ENCODE data around the gene RPL18. TPM values are rescaled to one million over a fixed set of nuclear protein-coding genes. Genes with fewer than 3 reads are reported as not detected.
"Not testable (repeated sequence)": the region's sequence is repeated elsewhere in the genome, so short reads cannot be mapped to it uniquely, and the experiment has no call there.

The RPL18 gene
- polyA plus RNA-seq, 1 donor from 2014 or later = 2,549 TPM

GRCh38 chr19:48600679-48601417 is 18.1 kb downstream of the RPL18 start:
- Mint-ChIP-seq H3K4me3 (no peak overlapping the region), H3K4me1 (peaks cover 0 to 6% (median 2%) of the 10 kb centered on the region in 3 donors), H3K9me3 (no peaks in the 10 kb centered on the region), H3K27me3 (no peaks in the 10 kb centered on the region), H3K36me3 (no peaks in the 10 kb centered on the region), H3K27ac (no peak overlapping the region)

DNA sequence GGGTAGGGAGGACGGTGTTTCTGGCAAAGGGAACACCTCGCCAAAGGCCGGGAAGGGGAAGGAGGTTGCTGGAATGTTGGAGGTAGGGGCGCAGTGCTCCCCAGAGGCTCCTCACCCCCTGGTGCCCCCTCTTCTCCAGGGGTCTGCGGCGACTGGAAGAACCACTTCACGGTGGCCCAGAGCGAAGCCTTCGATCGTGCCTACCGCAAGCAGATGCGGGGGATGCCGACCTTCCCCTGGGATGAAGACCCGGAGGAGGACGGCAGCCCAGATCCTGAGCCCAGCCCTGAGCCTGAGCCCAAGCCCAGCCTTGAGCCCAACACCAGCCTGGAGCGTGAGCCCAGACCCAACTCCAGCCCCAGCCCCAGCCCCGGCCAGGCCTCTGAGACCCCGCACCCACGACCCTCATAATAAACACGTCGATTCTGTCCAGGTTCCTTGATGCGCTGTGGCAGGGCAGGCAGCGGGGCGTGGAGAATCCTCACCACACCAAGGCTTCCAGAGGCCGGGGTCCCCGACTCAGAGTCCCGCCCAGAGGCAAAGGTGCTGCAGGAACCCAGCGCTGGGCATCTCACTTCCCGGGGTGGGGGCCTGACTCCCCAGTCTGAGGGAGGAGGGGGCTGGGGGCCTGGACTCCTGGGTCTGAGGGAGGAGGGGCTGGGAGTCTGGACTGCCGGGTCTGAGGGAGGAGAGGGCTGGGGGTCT is 19.8 kb downstream of the RPL18 start:
- no peak overlapping the region for H3K27ac Mint-ChIP-seq
- H3K9me3 Mint-ChIP-seq = no peaks in the 10 kb centered on the region
- H3K27me3 Mint-ChIP-seq = no peaks in the 10 kb centered on the region
- peak overlapping the region in 1 of 4 donors; percentile 4 for H3K4me3 Mint-ChIP-seq
- peaks cover 0 to 6% (median 4%) of the 10 kb centered on the region in 3 donors for H3K4me1 Mint-ChIP-seq
- no peaks in the 10 kb centered on the region for H3K36me3 Mint-ChIP-seq

GRCh38 chr19:48596679-48597465 is 22.1 kb downstream of the RPL18 start:
- Mint-ChIP-seq H3K4me1 (peaks cover 0 to 6% (median 4%) of the 10 kb centered on the region in 3 donors), H3K9me3 (no peaks in the 10 kb centered on the region), H3K27me3 (no peaks in the 10 kb centered on the region), H3K4me3 (peak overlapping the region in 2 of 4 donors; percentile 63 to 89), H3K27ac (no peak overlapping the region), H3K36me3 (no peaks in the 10 kb centered on the region)

DNA sequence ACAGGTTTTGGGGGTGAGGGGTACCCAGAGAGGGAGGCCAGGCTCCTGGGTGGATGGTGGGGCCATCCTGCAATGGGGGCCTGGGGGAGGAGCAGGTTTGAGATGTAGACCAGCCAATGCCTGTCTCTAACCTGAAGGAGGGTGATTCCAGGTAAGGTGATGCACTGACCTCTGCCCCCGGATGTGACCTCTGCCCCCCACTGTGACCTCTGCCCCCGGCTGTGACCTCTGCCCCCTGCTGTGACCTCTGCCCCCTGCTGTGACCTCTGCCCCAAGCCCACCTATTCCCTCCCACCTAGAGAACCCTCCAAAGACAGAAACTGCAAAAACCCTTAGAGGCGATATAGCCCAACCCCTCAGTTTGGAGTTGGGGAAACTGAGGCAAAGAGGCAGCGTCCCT is 22.7 kb downstream of the RPL18 start:
- H3K9me3 Mint-ChIP-seq = no peaks in the 10 kb centered on the region
- no peaks in the 10 kb centered on the region for H3K27me3 Mint-ChIP-seq
- peaks cover 0 to 6% (median 4%) of the 10 kb centered on the region in 3 donors for H3K4me1 Mint-ChIP-seq
- H3K27ac Mint-ChIP-seq = no peak overlapping the region
- H3K36me3 Mint-ChIP-seq = no peaks in the 10 kb centered on the region
- H3K4me3 Mint-ChIP-seq = no peak overlapping the region

DNA sequence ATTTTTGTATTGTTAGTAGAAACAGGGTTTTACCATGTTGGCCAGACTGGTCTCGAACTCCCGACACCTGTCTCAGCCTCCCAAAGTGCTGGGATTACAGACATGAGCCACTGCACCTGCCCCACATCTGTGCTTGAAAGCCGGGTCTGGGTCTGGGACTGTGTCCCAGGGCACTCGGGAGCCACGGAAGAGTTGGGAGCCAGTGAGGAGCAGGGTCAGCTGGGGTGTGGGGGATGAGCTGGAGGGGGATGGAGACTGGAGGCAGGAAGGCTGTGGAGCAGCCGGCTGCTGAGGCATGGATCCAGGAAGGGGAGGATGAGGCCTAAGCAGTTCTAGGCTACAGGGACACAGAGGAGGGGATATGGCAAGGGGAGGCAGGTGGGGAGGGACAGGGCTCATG is 23.1 kb downstream of the RPL18 start:
- no peaks in the 10 kb centered on the region for H3K9me3 Mint-ChIP-seq
- H3K27ac Mint-ChIP-seq = no peak overlapping the region
- H3K4me3 Mint-ChIP-seq = peak overlapping the region in 1 of 4 donors; percentile 28
- peaks cover 0 to 6% (median 4%) of the 10 kb centered on the region in 3 donors for H3K4me1 Mint-ChIP-seq
- no peaks in the 10 kb centered on the region for H3K27me3 Mint-ChIP-seq
- no peaks in the 10 kb centered on the region for H3K36me3 Mint-ChIP-seq

- Mint-ChIP-seq H3K36me3 (no peaks in the 10 kb centered on the region), H3K4me1 (peaks cover 0 to 6% (median 4%) of the 10 kb centered on the region in 3 donors), H3K27me3 (no peaks in the 10 kb centered on the region), H3K4me3 (no peak overlapping the region), H3K27ac (peak overlapping the region in 1 of 3 donors; percentile 10), H3K9me3 (no peaks in the 10 kb centered on the region)
Observed at GRCh38 chr19:48595171-48595570, 23.8 kb downstream of the RPL18 start.

DNA sequence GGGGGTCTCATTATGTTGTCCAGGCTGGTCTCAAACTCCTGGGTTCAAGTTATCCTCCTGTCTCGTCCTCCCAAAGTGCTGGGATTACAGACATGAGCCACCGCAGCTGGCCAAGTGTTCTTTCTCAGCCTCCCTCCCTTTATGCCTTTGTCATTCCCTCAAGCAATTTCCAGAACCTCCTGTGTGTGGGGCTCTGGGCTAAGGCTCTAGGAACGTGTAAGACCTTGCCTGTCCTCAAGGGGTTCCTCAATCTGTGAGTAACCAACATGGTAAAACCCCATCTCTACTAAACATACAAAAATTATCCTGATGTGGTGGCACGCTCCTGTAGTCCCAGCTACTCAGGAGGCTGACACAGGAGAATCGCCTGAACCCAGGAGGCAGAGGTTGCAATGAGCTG is 28.0 kb downstream of the RPL18 start:
- no peak overlapping the region for H3K27ac Mint-ChIP-seq
- no peaks in the 10 kb centered on the region for H3K36me3 Mint-ChIP-seq
- peaks cover 4% of the 10 kb centered on the region for H3K27me3 Mint-ChIP-seq
- peaks cover 0 to 3% (median 2%) of the 10 kb centered on the region in 3 donors for H3K4me1 Mint-ChIP-seq
- H3K4me3 Mint-ChIP-seq = no peak overlapping the region
- no peaks in the 10 kb centered on the region for H3K9me3 Mint-ChIP-seq

- H3K36me3 Mint-ChIP-seq = no peaks in the 10 kb centered on the region
- no peaks in the 10 kb centered on the region for H3K9me3 Mint-ChIP-seq
- H3K4me1 Mint-ChIP-seq = peaks cover 3 to 6% (median 5%) of the 10 kb centered on the region in 3 donors
- H3K27ac Mint-ChIP-seq = peak overlapping the region in 1 of 3 donors; percentile 65
- H3K4me3 Mint-ChIP-seq = peak overlapping the region in 3 of 4 donors; percentile 43 to 84 (median 73)
- peaks cover 4% of the 10 kb centered on the region for H3K27me3 Mint-ChIP-seq
Observed at GRCh38 chr19:48588670-48589401, 30.1 kb downstream of the RPL18 start.

- Mint-ChIP-seq H3K36me3 (no peaks in the 10 kb centered on the region), H3K9me3 (no peaks in the 10 kb centered on the region), H3K27ac (no peak overlapping the region), H3K4me3 (no peak overlapping the region), H3K27me3 (peaks cover 4% of the 10 kb centered on the region), H3K4me1 (peaks cover 3 to 6% (median 5%) of the 10 kb centered on the region in 3 donors)
Observed at GRCh38 chr19:48587387-48587786, 31.6 kb downstream of the RPL18 start.

DNA sequence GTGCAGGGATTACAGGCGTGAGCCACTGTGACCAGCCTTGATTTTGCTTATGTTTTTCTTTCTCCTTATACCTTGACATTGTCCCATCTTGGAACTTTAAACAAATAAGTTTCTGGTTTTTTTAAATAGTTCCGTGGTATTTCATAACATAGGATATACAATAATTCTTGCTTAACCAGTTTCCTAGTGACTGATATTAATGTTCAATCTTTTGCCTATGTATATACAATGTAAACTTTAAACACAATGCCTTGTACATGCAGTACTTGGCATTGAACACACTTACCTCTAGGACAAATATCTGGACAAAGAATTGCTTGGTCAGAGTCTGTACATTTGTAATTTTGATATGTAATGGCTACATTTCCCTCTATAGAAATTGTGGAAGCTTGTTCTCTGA is 36.8 kb downstream of the RPL18 start:
- no peak overlapping the region for H3K4me3 Mint-ChIP-seq
- peaks cover 0 to 1% (median 0%) of the 10 kb centered on the region in 3 donors for H3K9me3 Mint-ChIP-seq
- H3K27me3 Mint-ChIP-seq = no peaks in the 10 kb centered on the region
- no peaks in the 10 kb centered on the region for H3K36me3 Mint-ChIP-seq
- peak overlapping the region in 1 of 3 donors; percentile 59 for H3K27ac Mint-ChIP-seq
- peaks cover 3 to 6% (median 3%) of the 10 kb centered on the region in 3 donors for H3K4me1 Mint-ChIP-seq

DNA sequence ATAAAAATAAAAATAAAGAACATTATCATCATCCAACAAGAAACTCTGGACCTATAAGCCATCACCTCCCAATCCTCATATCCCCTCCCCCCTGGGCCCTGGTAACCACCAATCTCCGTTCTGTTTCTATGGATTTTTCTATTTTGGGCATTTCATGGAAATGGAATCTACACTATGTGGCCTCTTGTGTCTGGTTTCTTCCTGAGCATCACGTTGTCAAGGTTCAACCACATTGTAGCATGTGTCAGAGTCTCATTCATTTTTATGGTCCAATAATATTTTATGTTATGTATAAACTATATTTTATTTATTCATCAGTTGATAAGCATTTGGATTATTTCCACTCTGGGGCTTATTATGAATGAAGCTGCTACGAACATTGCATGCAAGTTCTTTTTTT is 40.1 kb downstream of the RPL18 start:
- no peak overlapping the region for H3K27ac Mint-ChIP-seq

DNA sequence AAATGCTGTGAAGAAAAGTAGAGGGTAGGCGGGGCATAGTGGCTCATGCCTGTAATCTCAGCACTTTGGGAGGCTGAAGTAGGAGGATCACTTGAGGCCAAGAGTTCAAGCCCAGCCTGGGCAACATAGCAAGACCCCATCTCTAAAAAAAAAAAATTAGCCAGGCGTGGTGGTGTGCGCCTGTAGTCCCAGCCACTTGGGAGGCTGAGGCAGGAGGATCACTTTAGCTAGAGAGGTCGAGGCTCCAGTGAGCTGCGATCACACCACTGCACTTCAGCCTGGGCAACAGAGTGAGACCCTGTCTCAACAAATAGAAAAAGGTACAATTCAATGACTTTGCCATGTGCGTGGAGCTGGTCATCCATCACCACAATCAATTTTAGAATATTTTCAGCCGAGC is 41.1 kb downstream of the RPL18 start:
- not testable (repeated sequence) for H3K9me3 Mint-ChIP-seq, H3K36me3 Mint-ChIP-seq, H3K4me3 Mint-ChIP-seq, H3K4me1 Mint-ChIP-seq, H3K27me3 Mint-ChIP-seq, H3K27ac Mint-ChIP-seq

More for the DNA sequence above, 40.1 kb downstream of the RPL18 start:
- Mint-ChIP-seq H3K4me3 (peak overlapping the region in 1 of 4 donors; percentile 39), H3K36me3 (no peaks in the 10 kb centered on the region), H3K9me3 (peaks cover 0 to 1% (median 0%) of the 10 kb centered on the region in 3 donors), H3K4me1 (peaks cover 0 to 6% (median 2%) of the 10 kb centered on the region in 3 donors), H3K27me3 (no peaks in the 10 kb centered on the region)

GRCh38 chr19:48575931-48576622 is 42.9 kb downstream of the RPL18 start:
- H3K27me3 Mint-ChIP-seq = peaks cover 2% of the 10 kb centered on the region
- peaks cover 0 to 1% (median 0%) of the 10 kb centered on the region in 3 donors for H3K9me3 Mint-ChIP-seq
- peaks cover 0 to 6% (median 2%) of the 10 kb centered on the region in 3 donors for H3K4me1 Mint-ChIP-seq
- H3K27ac Mint-ChIP-seq = peak overlapping the region in 1 of 3 donors; percentile 23
- no peak overlapping the region for H3K4me3 Mint-ChIP-seq
- no peaks in the 10 kb centered on the region for H3K36me3 Mint-ChIP-seq

DNA sequence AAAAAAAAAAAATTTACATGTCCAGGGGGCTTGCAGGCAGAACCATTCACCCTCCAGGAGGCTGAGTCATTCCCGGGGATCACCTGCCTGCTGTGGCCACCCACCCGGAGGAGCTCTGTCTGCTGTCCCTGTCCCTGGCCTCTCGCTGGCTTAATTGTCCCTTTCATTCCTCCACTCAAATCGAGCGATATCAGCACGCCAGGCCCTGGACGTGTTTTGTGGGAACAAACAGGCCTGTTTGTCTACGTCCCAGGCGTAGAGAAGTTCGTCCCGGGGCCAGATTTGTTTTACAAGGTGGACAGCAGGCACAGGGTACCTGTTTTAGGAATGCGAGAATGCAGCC is 45.8 kb downstream of the RPL18 start:
- Mint-ChIP-seq H3K36me3 (no peaks in the 10 kb centered on the region), H3K27ac (no peak overlapping the region), H3K9me3 (no peaks in the 10 kb centered on the region), H3K4me1 (peaks cover 0 to 6% (median 2%) of the 10 kb centered on the region in 3 donors), H3K27me3 (peaks cover 11% of the 10 kb centered on the region), H3K4me3 (no peak overlapping the region)
